Dermis blood vessel endothelial cell (primary cell): ENCODE results near the gene CNN1. TPM values are rescaled to one million over a fixed set of nuclear protein-coding genes. Genes with fewer than 3 reads are reported as not detected.
"Not testable (repeated sequence)": the region's sequence is repeated elsewhere in the genome, so short reads cannot be mapped to it uniquely, and the experiment has no call there.

Experiments
- DNase-seq: peaks from one replicate; pipeline ENCODE4 v3.0.0; 2010
- total RNA-seq: library from RNA; depleted of rRNA; stranded (reverse); fragments of >200 nt; gene quantifications from 2 replicates; pipeline ENCODE4 v1.2.3, GENCODE V29; 2014

The CNN1 gene
- total RNA-seq, 1 donor from 2014 or later = 1.2 TPM

DNA sequence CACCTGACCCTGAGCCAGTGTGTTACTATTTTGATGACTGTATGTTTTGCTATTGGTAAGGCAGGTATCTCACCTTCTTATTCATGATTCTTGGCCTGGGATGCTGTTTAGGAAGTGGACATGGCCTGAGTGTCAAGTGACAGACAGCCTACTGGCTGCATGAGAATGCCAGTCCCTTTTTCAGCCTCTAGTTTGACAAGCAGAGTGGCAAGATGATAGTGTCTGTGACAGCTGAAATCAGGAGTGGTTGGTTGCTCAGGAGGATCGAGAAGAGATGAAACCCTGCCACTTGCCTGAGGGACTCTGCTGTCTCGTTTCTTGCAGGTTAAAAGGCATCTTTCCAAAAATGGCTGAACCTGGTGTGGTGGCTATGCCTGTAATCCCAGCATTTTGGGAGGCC, 27.5 kb downstream of the CNN1 start:
- no peak for DNase-seq

DNA sequence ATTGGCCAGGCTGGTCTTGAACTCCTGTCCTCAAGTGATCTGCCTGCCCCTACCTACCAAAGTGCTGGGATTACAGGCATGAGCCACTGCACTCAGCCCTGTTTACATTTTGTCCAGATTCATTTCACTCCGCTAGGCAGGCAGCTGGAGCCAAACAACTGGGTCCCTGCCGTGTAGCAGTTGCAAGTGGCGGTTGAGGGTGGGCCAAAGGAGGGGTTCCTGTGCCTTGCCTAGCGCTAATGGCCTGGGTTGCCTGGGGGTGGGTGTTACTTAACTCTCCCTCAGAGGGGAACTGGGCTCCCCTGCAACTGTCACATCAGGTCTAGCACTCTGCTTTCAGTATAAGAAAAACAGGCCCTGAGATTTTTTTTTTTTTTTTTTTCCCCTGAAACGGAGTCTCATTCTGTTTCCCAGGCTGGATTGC, 31.4 kb downstream of the CNN1 start:
- no peak for DNase-seq

DNA sequence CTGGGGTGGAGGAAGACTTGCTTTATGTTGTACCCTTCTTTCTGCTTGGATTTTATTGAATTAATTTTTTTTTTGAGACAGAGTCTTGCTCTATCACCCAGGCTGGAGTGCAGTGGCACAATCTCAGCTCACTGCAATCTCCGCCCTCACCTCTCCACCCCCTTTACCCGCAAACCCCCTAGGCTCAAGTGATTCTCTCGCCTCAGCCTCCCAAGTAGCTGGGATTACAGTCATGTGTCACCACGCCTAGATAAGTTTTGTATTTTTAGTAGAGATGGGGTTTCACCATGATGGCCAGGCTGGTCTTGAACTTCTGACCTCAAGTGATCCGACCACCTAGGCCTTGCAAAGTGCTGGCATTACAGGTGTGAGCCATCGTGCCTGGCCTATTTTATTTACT, 34.7 kb downstream of the CNN1 start:
- DNase-seq = not testable (repeated sequence)

DNA sequence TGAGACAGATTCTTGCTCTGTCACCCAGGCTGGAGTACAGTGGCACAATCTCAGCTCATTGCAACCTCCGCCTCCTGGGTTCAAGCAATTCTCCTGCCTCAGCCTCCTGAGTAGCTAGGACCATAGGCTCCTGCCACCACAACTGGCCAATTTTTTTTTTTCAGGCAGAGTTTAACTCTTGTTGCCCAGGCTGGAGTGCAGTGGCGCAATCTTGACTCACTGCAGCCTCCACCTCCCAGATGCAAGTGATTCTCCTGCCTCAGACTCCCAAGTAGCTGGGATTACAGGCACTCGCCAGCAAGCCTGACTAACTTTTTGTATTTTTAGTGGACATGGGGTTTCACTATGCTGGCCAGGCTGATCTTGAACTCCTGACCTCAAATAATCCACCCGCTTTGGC, 35.1 kb downstream of the CNN1 start:
- DNase-seq = not testable (repeated sequence)

DNA sequence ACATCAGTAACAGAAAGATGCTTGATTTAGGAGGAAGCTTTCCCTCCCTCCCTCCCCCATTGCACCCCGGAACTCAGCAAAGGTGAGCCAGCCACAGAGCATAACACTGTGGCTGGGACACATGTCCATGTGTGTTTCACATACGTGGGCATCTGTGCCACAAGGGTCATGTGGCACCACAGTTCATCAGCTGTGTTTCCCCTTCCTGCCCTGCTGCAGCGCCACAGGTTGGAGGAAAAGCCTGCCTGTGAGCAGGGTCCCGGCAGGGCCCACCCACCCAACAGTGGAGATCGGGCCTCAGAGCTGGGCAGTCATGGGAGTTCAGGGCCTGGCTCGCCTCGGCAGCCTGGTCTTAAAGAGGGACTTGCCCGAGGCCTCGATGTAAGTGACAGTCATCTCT, 36.0 kb downstream of the CNN1 start:
- DNase-seq = no peak

DNA sequence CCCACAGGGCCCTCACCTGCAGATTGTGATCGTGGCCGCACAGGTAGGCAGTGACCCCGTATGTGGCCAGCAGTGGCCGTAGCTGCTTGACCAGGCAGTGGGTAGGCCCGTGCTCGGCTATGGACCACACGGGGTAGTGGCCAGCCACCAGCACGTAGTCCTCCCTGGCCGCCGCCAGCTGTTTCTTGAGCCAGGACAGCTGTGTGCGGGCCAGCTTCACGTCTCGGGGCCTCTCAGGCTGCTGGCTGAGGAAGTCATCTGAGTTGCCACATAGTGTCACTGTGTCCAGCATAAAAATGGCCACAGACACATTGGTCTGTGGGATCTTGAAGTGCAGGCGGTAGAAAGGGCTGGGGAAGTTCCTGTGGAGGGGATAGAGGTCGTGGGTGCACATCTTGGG, 37.6 kb downstream of the CNN1 start:
- DNase-seq = no peak

DNA sequence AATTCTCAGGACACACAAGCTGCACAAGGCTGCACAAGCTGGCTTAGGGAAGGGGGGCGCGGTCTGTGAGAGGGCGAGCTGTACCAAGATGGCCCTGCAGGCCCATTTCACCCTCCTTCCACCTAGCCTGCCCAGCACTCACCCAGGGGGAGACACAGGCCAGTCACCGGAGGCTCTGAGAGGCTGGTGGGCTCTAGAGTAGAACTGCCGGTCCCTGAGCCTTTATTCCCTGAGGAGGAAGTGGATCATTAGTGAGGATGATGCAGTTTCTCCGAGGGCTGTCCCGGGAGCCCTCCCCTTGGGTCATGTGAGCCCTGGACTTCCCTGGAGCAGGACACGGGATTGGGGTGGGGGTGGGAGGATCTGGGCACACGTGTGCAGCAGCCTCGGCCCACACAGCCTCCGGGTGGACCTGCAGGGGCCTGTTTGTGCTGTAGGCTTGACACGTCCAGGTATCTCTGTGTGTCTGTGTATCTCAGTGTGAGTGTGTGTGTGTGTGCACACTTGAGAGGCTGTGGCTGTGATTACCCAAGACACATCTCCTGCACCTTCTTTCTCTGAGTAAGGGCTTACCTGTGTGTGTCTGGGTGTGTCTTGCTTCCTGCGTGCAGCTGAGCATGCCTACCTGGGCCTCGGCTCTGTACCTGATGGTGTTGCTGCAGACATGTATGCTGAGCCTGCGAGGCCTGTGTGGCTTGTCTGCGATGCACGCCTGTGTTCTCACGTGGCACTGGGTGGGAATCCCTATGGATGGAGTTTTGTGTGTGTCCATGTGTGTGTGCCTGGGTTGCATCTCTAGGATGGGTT, 39.0 kb downstream of the CNN1 start, which contains the start of gene ACP5:
TSS of gene ACP5 (minus strand) at position 195 of the 807 bp plus-strand sequence. CDS start 328 bp downstream, outside the sequence.
- DNase-seq = no peak

DNA sequence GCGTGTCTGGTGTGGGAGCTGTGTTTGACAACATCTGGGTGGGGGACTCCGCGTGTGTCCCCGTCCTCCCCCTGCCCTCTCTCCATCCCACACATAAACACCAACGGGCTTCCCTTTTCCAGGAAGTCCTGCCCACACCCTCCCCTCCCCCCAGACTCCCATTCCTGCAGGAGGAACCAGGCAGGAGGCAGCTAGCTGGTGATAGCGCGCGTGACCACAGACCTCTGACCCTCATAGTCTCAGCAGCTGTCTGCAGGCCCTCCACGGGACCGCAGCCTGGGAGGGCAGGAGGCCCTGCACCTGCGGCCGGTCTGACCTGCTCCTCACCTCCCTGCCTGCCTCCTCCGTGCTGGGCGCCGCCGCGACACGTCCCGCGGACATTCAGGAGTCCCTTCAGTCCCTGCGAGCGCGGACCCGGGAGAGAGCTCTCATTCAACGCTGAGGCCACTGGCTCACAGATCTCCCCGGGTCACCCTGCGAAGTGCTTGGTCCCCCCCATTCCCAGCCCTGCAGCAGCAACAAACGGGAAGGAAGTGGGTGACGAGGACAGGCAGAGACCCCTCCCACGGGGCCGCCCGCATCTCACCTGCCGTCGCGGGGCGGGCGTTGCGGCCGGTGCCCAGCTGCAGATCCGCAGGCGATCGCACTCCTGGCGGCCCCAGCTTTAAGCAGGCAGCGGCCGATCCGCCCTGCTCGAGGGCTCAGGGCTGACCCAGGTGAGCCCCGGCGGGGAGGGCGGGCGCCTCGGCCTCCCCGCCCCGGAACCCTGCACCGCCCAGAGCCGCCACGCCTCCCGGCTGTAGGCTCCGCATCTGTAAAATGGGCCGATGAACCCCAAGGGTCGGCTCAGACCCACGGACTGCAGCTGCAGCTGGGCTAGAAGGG, 39.8 kb downstream of the CNN1 start:
- DNase-seq = peak; percentile 22

DNA sequence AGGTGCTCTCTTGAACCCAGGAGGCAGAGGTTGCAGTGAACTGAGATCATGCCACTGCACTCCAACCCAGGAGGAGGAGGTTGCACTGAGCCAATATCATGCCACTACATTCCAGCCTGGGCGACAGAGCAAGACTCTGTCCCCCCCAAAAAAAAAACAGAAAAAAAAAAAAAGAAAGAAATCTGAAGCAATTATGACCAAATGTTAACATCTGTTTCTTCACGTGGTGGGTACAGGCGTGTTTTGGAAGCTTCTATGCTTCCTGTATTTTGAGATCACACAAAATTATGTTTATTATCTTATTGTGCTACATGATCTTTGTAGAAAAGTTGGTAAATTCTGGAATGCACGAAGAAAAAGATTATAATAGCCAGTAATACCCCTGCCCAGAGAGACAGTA, 41.5 kb downstream of the CNN1 start:
- no peak for DNase-seq

DNA sequence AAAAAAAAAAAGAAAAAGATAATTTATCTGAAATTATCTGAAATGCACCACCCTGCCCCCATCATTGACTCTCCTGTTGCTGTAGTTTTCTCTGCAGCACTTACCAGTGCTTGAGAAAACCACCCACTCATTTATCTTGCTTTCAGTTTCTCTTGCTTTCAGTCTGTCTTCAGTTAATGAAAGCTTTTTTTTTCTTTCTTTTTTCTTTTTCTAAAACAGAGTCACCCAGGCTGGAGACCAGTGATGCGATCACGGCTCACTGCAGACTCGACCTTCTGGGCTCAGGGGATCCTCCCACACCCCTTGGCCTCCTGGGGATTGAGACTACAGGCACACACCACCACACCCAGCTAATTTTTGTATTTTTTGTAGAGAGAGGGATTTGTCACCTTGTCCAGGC, 43.1 kb downstream of the CNN1 start:
- DNase-seq = no peak

DNA sequence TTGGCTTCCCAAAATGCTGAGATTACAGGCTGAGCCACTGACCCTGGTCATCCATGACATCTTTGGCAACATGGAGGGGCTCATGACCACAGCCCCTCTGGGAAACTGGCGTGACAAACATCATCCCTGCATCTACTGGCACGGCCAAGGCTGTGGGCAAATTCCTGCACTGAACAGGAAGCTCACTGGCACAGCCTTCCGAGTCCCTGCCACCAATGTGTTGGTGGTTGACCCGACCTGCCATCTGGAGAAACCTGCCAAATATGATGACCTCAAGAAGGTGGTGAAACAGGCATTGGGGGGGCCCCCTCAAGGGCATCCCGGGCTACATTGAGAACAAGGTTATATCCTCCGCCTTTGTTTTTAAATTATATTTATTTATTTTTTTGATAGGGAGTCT, 47.7 kb downstream of the CNN1 start:
- DNase-seq = no peak

DNA sequence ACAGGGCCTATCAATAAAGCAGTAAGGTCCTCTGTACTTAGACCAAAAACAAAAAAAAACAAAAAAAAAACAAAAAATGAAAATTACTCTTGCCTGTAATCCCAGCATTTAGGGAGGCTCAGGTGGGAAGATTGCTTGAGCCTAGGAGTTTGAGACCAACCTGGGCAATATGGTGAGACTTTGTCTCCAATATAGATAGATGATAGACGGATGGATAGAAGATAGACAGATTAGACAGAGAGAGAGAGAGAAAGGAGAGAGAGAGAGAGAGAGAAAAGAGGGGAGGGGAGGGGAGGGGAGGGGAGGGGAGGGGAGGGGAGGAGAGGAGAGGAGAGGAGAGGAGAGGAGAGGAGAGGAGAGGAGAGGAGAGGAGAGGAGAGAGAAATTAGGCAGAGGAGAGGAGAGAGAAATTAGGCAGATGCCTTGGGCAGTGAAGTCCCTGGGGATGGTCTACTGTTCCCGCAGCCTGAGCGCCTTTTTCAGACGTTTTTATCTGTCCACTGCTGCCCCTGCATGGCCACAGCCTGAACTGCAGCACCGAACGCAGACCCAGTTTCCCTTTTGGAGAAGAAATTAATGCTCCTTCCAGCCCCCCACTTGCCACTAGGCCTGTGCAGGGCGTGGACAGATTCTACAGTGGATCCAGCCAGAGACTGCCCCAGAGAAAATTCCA, 48.8 kb downstream of the CNN1 start:
- DNase-seq = peak; percentile 78

DNA sequence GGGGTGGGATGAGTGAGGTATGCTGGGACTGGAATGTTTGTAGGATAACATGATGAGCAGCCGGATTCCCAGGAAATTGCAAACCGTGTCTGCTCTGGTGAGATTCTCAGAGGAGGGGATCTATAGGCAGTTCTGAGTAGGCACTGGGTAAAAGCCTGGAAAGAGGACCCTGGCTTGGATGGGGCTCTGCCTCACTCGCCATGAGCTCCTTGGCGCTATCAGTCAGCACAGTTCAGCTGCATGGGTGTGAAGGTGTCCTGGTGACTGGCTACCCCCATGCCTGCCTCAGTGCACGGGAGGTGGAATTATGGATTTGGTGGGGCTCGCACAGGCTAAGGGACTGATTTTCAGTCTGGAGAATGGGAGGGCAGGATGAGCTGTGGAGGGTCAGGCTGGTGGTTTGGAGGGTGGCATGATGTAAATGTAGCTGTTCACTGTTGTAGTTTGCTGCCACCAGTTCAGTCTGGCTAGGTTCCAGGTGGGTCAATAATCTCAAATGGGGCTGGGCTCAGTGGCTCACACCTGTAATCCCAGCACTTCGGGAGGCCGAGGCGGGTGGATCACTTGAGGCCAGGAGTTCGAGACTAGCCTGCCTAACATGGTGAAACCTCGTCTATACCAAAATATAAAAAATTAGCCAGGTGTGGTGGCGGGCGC, 49.5 kb downstream of the CNN1 start:
- DNase-seq = no peak

DNA sequence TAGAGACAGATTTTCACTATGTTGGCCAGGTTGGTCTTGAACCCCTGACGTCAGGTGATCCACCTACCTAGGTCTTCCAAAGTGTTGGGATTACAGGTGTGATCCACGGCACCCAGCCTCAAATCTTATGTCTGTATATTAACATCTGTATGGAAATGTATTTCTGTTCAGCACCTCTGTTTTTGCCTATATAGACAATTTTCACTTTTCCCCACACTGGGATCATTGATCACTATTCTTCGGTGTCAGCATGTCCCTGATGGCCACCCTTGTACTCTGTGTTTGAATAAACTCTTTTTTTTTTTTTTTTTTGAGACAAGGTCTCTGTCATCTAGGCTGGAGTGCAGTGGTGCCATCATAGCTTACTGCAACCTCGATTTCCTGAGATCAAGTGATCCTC, 55.4 kb downstream of the CNN1 start:
- no peak for DNase-seq

DNA sequence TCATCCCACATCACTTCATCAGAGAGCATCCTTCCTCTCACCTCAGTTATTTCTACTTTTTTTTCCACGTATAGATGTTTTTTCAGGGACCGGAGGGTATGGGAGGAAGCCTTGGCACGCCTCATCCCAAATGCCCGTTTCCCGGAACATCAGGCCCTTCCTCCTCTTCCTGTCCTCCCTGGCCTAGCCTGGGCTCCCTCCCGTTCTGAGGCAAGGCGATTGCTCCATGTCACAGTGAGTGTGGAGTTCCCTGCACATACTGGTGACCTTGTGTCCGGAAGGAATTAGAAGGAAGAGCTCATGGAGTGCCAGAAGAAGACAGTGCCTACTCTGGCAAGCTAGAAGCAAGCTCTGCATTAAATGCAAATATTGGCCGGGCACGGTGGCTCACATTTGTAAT, 57.5 kb downstream of the CNN1 start:
- DNase-seq = peak; percentile 15

DNA sequence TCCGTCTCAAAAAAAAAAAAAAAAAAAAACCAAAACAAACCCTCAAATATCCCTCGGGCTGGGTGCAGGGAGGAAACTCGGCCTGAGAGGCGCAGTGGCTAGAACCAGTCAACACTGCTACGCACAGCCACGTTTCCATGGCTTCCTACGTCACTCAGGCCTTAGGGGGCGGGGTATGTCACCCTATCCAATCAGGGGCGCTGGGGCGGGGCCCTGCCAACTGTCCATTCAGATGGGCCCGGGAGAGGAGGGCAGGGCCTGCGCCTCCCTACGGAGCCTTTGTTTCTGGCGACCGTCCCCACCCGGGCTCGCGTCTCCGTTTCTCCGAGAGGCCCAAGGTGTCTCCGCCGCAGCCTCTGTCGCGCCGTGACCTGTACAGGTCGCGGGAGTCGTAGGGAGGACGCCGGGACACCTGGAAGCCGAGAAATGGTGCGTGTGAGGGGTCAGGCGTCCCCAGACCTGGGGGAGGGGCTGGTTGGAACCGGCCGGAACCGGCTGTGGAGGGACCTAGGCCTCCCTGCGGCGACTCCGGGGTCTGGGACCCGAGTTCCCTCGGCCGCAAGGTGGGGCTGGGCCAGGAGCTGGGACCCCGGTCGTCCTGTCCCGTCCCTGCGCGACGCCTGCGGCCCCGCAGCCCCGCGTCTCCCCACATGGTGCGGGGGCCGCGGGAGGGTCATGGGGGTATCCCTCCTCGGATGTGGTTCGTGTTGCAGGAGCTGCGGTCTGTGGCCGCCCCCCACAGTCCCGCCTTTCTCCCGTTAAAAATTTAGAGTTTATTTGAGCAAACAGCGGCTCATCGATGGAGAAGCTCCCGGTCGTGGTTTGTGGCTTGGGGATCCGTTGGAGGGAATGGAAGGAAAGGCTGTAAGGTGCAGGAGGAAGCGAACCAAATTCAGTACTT, 58.8 kb downstream of the CNN1 start, which contains the start of gene ZNF627:
TSS of gene ZNF627 (plus strand) at position 282 of the 901 bp plus-strand sequence. CDS start at position 427, 145 bp downstream.
- peak; percentile 99 for DNase-seq

DNA sequence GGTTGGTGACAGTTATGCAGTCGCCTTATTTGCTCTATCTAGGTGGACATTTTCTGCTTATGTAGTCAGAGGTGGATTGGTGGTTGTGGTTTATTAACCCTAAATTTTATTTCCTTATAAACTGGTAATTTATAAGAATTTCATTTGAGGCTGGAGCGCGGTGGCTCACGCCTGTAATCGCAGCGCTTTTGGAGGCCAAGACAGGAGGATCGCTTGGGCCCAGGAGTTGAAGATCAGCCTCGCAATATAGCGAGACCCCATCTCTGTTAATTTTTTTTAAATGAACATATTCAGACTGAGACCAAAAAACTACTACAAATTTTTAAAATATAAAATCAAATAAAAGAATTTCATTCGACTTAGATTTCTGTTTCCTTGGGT, 59.4 kb downstream of the CNN1 start:
- no peak for DNase-seq

DNA sequence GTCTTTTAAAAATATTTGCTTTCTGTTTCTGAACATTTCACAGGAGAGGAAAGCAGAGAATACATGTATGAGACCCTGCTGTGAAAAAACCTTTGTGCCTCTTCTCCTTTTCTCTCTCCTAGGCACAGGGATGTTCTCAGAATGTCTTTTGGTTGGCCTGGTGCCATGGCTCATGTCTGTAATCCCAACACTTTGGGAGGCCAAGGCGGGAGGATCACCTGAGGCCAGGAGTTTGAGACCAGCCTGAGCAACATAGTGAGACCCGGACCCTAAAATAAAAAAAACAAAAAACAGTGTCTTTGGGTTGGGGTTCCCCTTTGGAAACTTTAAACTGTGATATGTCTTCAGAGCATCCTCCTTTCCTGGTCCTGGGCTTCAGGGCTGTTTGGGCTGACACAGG, 60.1 kb downstream of the CNN1 start:
- DNase-seq = no peak

DNA sequence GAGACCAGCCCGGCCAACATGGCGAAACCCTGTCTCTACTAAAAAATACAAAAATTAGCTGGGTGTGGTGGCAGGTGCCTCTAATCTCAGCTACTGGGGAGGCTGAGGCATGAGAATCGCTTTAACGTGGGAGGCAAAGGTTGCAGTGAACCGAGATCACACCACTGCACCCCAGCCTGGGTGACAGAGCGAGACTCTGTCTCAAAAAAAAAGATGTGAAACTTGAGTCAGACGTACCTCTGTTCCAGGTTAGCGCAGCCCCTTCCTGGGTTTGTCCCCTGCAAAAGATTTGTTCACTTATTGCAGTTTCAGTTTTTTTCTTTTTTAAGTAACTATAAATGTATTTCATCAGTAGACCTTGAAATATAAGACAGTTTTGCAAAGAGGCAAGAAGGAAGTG, 61.1 kb downstream of the CNN1 start:
- DNase-seq = not testable (repeated sequence)
